Measurements from ENCODE around the gene VWCE.
"Not testable (repeated sequence)": the region's sequence is repeated elsewhere in the genome, so short reads cannot be mapped to it uniquely, and the experiment has no call there.

The VWCE gene

GRCh38 chr11:61265357-61265756 is 29.8 kb downstream of the VWCE start:
- TF ChIP-seq GATA2 (IDR thresholded peaks at IDR 0.05; ENCODE audit: low read depth, low read length) (no peak), GATA3 (IDR thresholded peaks at IDR 0.05; ENCODE audit: low read depth, low read length) (no peak)

- no peak for TF ChIP-seq GATA2 (IDR thresholded peaks at IDR 0.05; ENCODE audit: low read depth, low read length)
- TF ChIP-seq GATA3 (IDR thresholded peaks at IDR 0.05; ENCODE audit: low read depth, low read length), result no peak
These were observed 30.3 kb downstream of the VWCE start for GRCh38 chr11:61264795-61265194.

- no peak for TF ChIP-seq GATA2 (IDR thresholded peaks at IDR 0.05; ENCODE audit: low read depth, low read length)
- no peak for TF ChIP-seq GATA3 (IDR thresholded peaks at IDR 0.05; ENCODE audit: low read depth, low read length)
These were observed 30.7 kb downstream of the VWCE start for GRCh38 chr11:61264371-61264770.

GRCh38 chr11:61259363-61259762 is 35.8 kb downstream of the VWCE start:
- TF ChIP-seq GATA2 (IDR thresholded peaks at IDR 0.05; ENCODE audit: low read depth, low read length) (no peak), GATA3 (IDR thresholded peaks at IDR 0.05; ENCODE audit: low read depth, low read length) (no peak)

- TF ChIP-seq GATA2 (IDR thresholded peaks at IDR 0.05; ENCODE audit: low read depth, low read length) (no peak), GATA3 (IDR thresholded peaks at IDR 0.05; ENCODE audit: low read depth, low read length) (no peak)
These were observed 36.6 kb downstream of the VWCE start for GRCh38 chr11:61258546-61258945.

GRCh38 chr11:61256710-61257482 is 38.2 kb downstream of the VWCE start:
- no peak for TF ChIP-seq GATA3 (IDR thresholded peaks at IDR 0.05; ENCODE audit: low read depth, low read length)
- TF ChIP-seq GATA2 (IDR thresholded peaks at IDR 0.05; ENCODE audit: low read depth, low read length), result no peak

- no peak for TF ChIP-seq GATA2 (IDR thresholded peaks at IDR 0.05; ENCODE audit: low read depth, low read length)
- TF ChIP-seq GATA3 (IDR thresholded peaks at IDR 0.05; ENCODE audit: low read depth, low read length), result no peak
These were observed 40.6 kb downstream of the VWCE start for GRCh38 chr11:61254403-61255025.

- not testable (repeated sequence) for TF ChIP-seq GATA2, GATA3 (IDR thresholded peaks at IDR 0.05; ENCODE audit: low read depth, low read length)
These were observed 54.2 kb downstream of the VWCE start, which contains the start of gene PGA5 for GRCh38 chr11:61240875-61241274. PGA5 (plus strand) TSS chr11:61241175; CDS start chr11:61241227, 52 bp downstream.

- TF ChIP-seq GATA2, GATA3 (IDR thresholded peaks at IDR 0.05; ENCODE audit: low read depth, low read length): not testable (repeated sequence)
These were observed 73.1 kb downstream of the VWCE start, which contains the start of gene PGA4 for GRCh38 chr11:61222047-61222446. PGA4 (plus strand) TSS chr11:61222347; CDS start chr11:61222401, 54 bp downstream.

Data from SH-SY5Y (cell line).